OCI-LY7 (cell line): ENCODE data around the gene RASA1. TPM values are rescaled to one million over a fixed set of nuclear protein-coding genes. Genes with fewer than 3 reads are reported as not detected.

Experiments
- BruUV-seq: library from RNA; stranded (reverse); fragments of 400-500 nt; replicated peaks from 2 replicates; lab custom pipeline; 2021; lab: Mats Ljungman, UMichigan
- CTCF ChIA-PET: fragments of 300-600 bp; sonication (Branson Sonifier 250); formaldehyde crosslinking; loops from one replicate; lab custom pipeline; 2022; ENCODE audit warnings: antibody characterized with exemption; ENCODE audit not compliant: unreplicated experiment; lab: Charles Lee
- POLR2A ChIA-PET: fragments of 300-600 bp; sonication (Branson Sonifier 250); formaldehyde crosslinking; loops from one replicate; lab custom pipeline; 2022; ENCODE audit warnings: antibody characterized with exemption; lab: Charles Lee
- DNase-seq: peaks from one replicate; pipeline ENCODE4 v3.0.0-alpha.2; 2015; ENCODE audit warnings: low spot score
- H2AFZ ChIP-seq: fragments of 200-600 bp; sonication (generic), shearing (Covaris generic); 2 replicates; pipeline ENCODE4 v1.6.1; 2014; ENCODE audit warnings: mild to moderate bottlenecking, antibody characterized with exemption, low read length, moderate library complexity
- H3K27ac ChIP-seq: fragments of 200-600 bp; sonication (generic); 2 replicates; pipeline ENCODE4 v1.5.1; 2014; ENCODE audit warnings: mixed run types, low read depth, mild to moderate bottlenecking, moderate library complexity, low read length, inconsistent platforms; ENCODE audit not compliant: poor library complexity, severe bottlenecking
- H3K36me3 ChIP-seq: fragments of 200-600 bp; sonication (generic); 2 replicates; pipeline ENCODE4 v1.6.1; 2014; ENCODE audit warnings: mild to moderate bottlenecking, antibody characterized with exemption, low read length, moderate library complexity, mixed read lengths; ENCODE audit not compliant: insufficient read depth
- H3K4me1 ChIP-seq: fragments of 200-600 bp; sonication (generic); 2 replicates; pipeline ENCODE4 v1.5.1; 2014; ENCODE audit warnings: mild to moderate bottlenecking, low read length; ENCODE audit not compliant: insufficient read depth, poor library complexity, severe bottlenecking
- H3K4me2 ChIP-seq: fragments of 200-600 bp; sonication (generic); 2 replicates; pipeline ENCODE4 v1.6.1; 2014; ENCODE audit warnings: mild to moderate bottlenecking, low read length
- H3K4me3 ChIP-seq: fragments of 200-600 bp; sonication (generic); 2 replicates; pipeline ENCODE4 v1.5.1; 2014; ENCODE audit warnings: mild to moderate bottlenecking, low read depth, low read length; ENCODE audit not compliant: poor library complexity, severe bottlenecking
- H3K79me2 ChIP-seq: fragments of 200-600 bp; sonication (generic); 2 replicates; pipeline ENCODE4 v1.6.1; 2016; ENCODE audit warnings: low read depth, mild to moderate bottlenecking, low read length, moderate library complexity, mixed read lengths; ENCODE audit not compliant: insufficient read depth
- H3K9me2 ChIP-seq: fragments of 200-600 bp; sonication (generic); 2 replicates; pipeline ENCODE4 v1.6.1; 2016; ENCODE audit warnings: mild to moderate bottlenecking, low read length, mixed read lengths; ENCODE audit not compliant: insufficient read depth
- H3K9me3 ChIP-seq: fragments of 200-600 bp; sonication (generic); 2 replicates; pipeline ENCODE4 v1.6.1; 2014; ENCODE audit warnings: mild to moderate bottlenecking, mixed run types, low read length, mixed read lengths
- H4K20me1 ChIP-seq: fragments of 200-600 bp; sonication (generic); 2 replicates; pipeline ENCODE4 v1.6.1; 2014; ENCODE audit warnings: mild to moderate bottlenecking, antibody characterized with exemption, low read length, moderate library complexity, mixed read lengths; ENCODE audit not compliant: insufficient read depth
- CTCF ChIP-seq: fragments of 200-600 bp; sonication (generic); conservative IDR thresholded peaks from 2 replicates; pipeline ENCODE4 v1.5.1; 2014; ENCODE audit warnings: mild to moderate bottlenecking, antibody characterized with exemption, low read length, moderate library complexity, mixed read lengths
- EZH2phosphoT487 ChIP-seq: fragments of 200-600 bp; sonication (generic); IDR thresholded peaks from 2 replicates; pipeline ENCODE4 v1.6.1; 2018; ENCODE audit warnings: low read depth, borderline replicate concordance, mild to moderate bottlenecking, mixed run types, antibody characterized with exemption, low read length, moderate library complexity, mixed read lengths
- intact Hi-C: fragments of 100-400 bp; cut with micrococcal nuclease; formaldehyde crosslinking; loops from one replicate; pipeline ENCODE4 v1.10.0; 2022; ENCODE audit not compliant: unreplicated experiment
- total RNA-seq, 2 experiments: library from RNA; depleted of rRNA in 1 of 2; stranded (reverse); fragments of >200 nt in 1 of 2; shearing (Covaris generic) in 1 of 2; gene quantifications; 2 replicates each; pipeline ENCODE4 v1.2.3, GENCODE V29; 2014 to 2022

RASA1 gene
- total RNA-seq, 2 experiments from 2014 or later, result 18.1 to 27.3 TPM

GRCh38 chr5:87421307-87421706 is 153.6 kb downstream of the RASA1 start:
- ChIA-PET CTCF (no interaction called here), POLR2A (interaction anchor here (1.2 kb wide), 1 partner anchor 8 kb away, joined by 5 read pairs; the partner anchor contains the start of gene CCNH)
- H3K4me2 ChIP-seq, result no peak overlapping the region
- no peaks in the 10 kb centered on the region for H3K79me2 ChIP-seq
- no peaks in the 10 kb centered on the region for H4K20me1 ChIP-seq
- H3K9me2 ChIP-seq, result no peaks in the 10 kb centered on the region
- no TSS peak for BruUV-seq
- H2AFZ ChIP-seq, result no peak overlapping the region
- H3K9me3 ChIP-seq, result no peaks in the 10 kb centered on the region
- TF ChIP-seq CTCF (no peak), EZH2phosphoT487 (no peak)
- H3K27ac ChIP-seq, result no peak overlapping the region
- intact Hi-C loops, result no loop called here
- no peak overlapping the region for H3K4me3 ChIP-seq
- DNase-seq, result no peak
- no peaks in the 10 kb centered on the region for H3K4me1 ChIP-seq
- H3K36me3 ChIP-seq, result no peaks in the 10 kb centered on the region

- H3K4me2 ChIP-seq, result no peak overlapping the region
- intact Hi-C loops, result no loop called here
Observed at GRCh38 chr5:87423755-87424154, 156.1 kb downstream of the RASA1 start.

More at GRCh38 chr5:87423755-87424154, 156.1 kb downstream of the RASA1 start:
- no peaks in the 10 kb centered on the region for H3K36me3 ChIP-seq
- no peaks in the 10 kb centered on the region for H3K79me2 ChIP-seq
- H2AFZ ChIP-seq, result no peak overlapping the region
- no peaks in the 10 kb centered on the region for H3K9me2 ChIP-seq
- no peaks in the 10 kb centered on the region for H4K20me1 ChIP-seq
- no peak overlapping the region for H3K27ac ChIP-seq
- no peak overlapping the region for H3K4me3 ChIP-seq
- H3K4me1 ChIP-seq, result no peaks in the 10 kb centered on the region
- no peak for DNase-seq
- POLR2A ChIA-PET, result no interaction called here
- BruUV-seq, result no TSS peak
- no peaks in the 10 kb centered on the region for H3K9me3 ChIP-seq
- CTCF ChIA-PET, result no interaction called here
- TF ChIP-seq CTCF (no peak), EZH2phosphoT487 (no peak)
